ENCODE measurements around the gene CCNL1. TPM values are rescaled to one million over a fixed set of nuclear protein-coding genes. Genes with fewer than 3 reads are reported as not detected.

The CCNL1 gene
- total RNA-seq (2022; extraction: Qiagen RNA extraction; ENCODE audit: low read depth): 35.3 to 42.3 TPM (median 39.8 TPM) in 5 replicates

DNA sequence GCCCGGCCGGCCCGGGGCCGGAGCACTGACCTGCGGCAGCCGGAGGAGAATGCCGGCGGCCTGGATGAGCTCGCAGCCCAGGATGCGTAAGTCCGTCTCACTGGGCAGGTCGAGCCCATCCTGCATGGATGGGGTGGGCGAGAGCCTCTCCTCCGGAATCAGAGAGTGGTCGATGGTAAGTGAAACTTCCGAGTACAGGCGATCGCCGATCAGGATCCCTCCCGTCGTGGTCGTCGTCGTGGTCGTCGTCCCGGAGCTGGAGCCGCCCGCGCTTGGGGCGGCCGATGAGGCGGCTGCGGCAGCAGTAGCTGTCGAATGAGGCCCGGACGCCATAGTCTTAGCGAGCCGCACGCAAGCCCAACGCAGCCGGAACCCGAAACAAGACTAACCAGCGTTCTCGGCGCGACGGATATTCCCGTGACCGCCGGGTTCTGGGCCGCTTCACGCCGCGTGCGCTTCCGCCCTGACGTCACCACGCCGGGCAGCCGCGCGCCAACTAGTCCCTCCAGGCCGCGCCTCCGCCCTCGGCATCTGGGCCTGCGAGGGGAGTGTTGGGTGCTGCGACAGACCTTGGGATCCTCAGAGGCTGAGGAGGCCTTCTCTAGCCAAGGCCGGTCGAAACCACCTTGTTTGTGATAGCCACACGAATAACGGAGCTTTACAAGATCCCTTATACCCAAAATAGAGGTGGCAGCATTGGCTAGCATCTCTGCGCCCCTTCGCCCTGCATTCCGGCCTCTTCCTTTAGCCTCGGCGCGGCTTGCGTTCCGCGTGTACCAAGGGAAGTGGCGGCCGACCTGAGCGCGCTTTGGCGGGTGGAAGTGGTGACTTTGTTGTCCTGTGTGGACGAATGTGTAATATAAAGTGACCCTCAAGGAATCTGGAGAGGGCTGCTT lies at the start of gene CCNL1:
TSS of gene CCNL1 (minus strand) at position 386 of the 896 bp plus-strand sequence. CDS start at position 333, 53 bp downstream.

Data from A549 treated with GW870086 at 1 μM for 4 hours (cell line).